BE2C (cell line): ENCODE measurements around the gene ROBO4.

Experiments
- DNase-seq: peaks from one replicate; pipeline ENCODE4 v3.0.0-alpha.2; 2020
- H3K27me3 ChIP-seq: fragments of 250-450 bp; sonication (Bioruptor Pico); 2 replicates; pipeline ENCODE4 v1.5.1; 2020; ENCODE audit warnings: mild to moderate bottlenecking
- H3K36me3 ChIP-seq: fragments of 250-450 bp; sonication (Bioruptor Pico); 2 replicates; pipeline ENCODE4 v1.5.1; 2020; ENCODE audit warnings: mild to moderate bottlenecking
- H3K4me1 ChIP-seq: fragments of 250-450 bp; sonication (Bioruptor Pico); 2 replicates; pipeline ENCODE4 v1.5.1; 2020
- H3K4me3 ChIP-seq: 2 replicates; pipeline ENCODE4 v1.5.1; 2011; ENCODE audit warnings: low read depth, low read length
- H3K9me3 ChIP-seq: fragments of 250-450 bp; sonication (Bioruptor Pico); 2 replicates; pipeline ENCODE4 v1.5.1; 2020
- TF ChIP-seq, protein P1 (sequence below): IDR thresholded peaks from 2 replicates; pipeline ENCODE4 v1.5.1; 2012; ENCODE audit warnings: mild to moderate bottlenecking, low read depth, low read length

ROBO4 gene

DNA sequence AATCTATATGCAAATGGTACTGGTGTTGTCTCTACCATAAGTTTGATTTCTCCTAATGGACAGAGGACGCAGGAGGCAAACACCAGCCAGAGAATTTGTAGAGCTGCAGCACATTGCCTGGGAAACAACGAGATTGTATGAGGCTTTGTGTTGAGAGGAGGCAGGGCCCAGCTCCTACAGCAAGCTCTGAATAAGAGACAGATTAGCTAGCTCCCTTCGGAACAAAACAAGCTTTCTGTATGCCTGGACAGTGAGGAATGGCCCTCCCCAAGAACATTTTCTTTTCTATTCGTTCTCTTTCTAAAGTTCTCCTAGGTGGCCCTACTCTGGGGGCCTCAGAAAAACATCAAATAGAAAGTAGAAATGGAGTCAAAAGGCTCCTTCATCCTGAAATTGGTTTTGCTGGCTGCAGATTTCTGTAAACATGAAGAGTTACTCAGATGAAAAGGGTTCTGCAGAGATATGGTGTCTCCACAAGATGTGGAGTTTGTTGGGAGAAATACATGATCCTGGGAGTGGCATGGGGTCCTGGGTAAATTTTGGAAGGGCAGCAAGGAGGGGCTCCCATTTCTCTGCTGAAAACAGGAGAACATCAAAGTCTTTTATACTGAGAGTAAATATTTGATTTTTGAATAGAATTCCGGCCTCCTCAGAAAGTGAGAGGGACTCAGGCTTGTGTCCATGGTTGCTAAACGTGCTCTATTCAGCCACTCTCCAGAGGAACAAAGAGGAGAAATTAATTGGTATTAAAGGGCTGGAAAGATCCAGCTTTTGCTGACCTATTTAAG, 45.0 kb upstream of the ROBO4 start:
- Histone ChIP-seq H3K27me3 (peaks cover 28% of the 10 kb centered on the region), H3K4me1 (no peaks in the 10 kb centered on the region), H3K4me3 (no peak overlapping the region), H3K36me3 (no peaks in the 10 kb centered on the region), H3K9me3 (no peaks in the 10 kb centered on the region)
- TF ChIP-seq, protein P1, sequence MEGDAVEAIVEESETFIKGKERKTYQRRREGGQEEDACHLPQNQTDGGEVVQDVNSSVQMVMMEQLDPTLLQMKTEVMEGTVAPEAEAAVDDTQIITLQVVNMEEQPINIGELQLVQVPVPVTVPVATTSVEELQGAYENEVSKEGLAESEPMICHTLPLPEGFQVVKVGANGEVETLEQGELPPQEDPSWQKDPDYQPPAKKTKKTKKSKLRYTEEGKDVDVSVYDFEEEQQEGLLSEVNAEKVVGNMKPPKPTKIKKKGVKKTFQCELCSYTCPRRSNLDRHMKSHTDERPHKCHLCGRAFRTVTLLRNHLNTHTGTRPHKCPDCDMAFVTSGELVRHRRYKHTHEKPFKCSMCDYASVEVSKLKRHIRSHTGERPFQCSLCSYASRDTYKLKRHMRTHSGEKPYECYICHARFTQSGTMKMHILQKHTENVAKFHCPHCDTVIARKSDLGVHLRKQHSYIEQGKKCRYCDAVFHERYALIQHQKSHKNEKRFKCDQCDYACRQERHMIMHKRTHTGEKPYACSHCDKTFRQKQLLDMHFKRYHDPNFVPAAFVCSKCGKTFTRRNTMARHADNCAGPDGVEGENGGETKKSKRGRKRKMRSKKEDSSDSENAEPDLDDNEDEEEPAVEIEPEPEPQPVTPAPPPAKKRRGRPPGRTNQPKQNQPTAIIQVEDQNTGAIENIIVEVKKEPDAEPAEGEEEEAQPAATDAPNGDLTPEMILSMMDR, result no peak
- DNase-seq, result no peak

DNA sequence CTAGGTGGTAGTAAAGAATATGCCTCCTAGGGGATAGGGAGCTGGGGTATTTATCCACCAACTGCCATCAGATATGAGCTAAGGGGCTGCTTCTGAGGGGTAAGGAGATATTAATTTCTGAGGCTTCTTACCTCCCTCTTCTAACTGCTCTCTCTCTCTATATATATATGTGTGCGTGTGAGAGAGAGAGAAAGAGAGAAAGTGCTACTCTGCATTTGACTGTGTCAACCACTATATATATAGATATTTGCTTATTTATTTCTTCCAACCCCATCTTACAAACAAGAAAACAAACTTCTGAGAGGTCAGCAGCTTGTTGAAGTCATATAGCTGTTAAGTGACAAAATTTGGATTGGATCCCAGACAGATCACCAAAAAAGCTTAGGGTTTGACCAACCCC, 44.0 kb upstream of the ROBO4 start:
- peaks cover 34% of the 10 kb centered on the region for H3K27me3 ChIP-seq
- H3K9me3 ChIP-seq, result no peaks in the 10 kb centered on the region
- TF ChIP-seq, protein P1, result no peak
- DNase-seq, result no peak
- H3K36me3 ChIP-seq, result no peaks in the 10 kb centered on the region
- H3K4me3 ChIP-seq, result no peak overlapping the region
- H3K4me1 ChIP-seq, result no peaks in the 10 kb centered on the region

DNA sequence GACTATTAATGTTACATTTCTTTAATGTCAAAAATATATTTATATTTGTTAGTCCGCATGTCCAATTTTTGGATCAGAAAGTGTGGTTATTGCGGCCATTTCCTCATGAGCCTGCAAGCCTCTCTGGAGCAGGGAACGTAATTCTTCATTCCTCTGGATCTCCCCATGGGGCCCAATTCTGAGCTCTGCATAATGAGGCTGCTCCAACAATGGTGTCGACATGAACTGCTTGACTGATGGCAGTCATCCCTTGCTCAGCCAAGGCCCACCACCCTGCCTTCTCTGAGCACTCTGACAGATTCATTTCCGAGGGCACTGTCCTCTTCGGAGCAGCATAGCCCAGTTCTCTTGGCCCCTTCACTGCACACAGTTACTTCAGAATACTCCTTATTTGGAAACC, 41.3 kb upstream of the ROBO4 start:
- no peak overlapping the region for H3K4me3 ChIP-seq
- H3K4me1 ChIP-seq, result no peaks in the 10 kb centered on the region
- no peaks in the 10 kb centered on the region for H3K36me3 ChIP-seq
- DNase-seq, result no peak
- H3K27me3 ChIP-seq, result peaks cover 54% of the 10 kb centered on the region
- TF ChIP-seq, protein P1, result no peak
- H3K9me3 ChIP-seq, result no peaks in the 10 kb centered on the region

DNA sequence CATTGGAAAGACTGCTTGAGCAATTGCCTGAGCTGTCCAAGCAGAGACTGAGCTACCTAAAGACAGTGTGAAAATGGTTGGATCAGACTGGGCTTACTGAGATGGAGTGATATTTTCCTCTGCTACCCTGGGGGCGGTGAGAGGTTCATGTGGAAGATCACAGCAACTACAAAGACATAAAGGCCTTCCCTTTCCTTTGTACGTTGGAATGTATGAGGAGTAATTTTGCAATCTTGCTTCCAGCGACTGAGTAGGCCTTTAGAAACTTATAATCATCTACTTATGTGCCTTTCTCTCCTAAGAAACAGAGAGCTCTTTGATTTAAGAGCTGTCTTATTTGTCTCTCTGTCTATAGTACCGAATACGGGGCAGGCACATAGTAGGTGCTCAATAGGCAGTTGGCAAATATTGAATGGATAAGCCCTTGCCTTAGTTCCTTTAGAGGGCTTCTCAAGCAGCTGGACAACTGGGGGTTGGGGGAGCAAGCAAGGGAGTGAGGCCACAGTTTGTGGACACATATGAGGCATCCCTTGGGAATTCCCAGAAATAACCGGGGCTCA, 40.6 kb upstream of the ROBO4 start:
- TF ChIP-seq, protein P1, result no peak
- H3K9me3 ChIP-seq, result no peaks in the 10 kb centered on the region
- no peak overlapping the region for H3K4me3 ChIP-seq
- H3K4me1 ChIP-seq, result no peaks in the 10 kb centered on the region
- no peaks in the 10 kb centered on the region for H3K36me3 ChIP-seq
- no peak for DNase-seq
- peaks cover 55% of the 10 kb centered on the region for H3K27me3 ChIP-seq

DNA sequence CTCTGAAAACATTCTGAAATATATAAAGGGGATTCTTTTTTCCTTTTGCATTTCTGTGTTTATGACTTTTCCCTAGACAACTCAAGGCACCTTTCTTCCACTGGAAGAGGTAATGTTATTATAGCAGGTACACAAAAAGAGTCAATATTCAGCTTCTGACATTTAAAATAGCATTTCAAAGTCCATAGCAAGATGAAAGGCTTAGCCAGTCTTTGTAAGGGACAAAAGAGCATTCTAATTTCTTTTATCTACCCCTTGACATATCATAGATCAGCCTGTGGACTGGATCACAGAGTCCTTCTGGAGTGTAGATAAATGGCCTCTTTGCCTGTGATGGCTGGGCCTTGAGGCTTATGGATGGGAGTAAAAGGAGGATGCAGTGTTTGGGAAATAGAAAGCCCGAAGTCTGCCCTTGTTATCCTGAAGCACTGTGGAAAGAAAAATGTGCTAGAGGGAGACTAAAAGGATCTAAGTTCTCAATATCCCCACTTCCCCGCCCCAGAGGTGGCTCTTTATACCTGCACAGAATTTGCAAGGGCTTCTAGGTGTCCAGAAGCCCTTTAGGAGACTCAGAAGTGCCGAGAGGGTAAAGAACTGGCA, 39.8 kb upstream of the ROBO4 start:
- Histone ChIP-seq H3K27me3 (peaks cover 55% of the 10 kb centered on the region), H3K4me3 (no peak overlapping the region), H3K9me3 (no peaks in the 10 kb centered on the region), H3K4me1 (no peaks in the 10 kb centered on the region), H3K36me3 (no peaks in the 10 kb centered on the region)
- DNase-seq, result no peak
- TF ChIP-seq, protein P1, result no peak
